ENCODE measurements around the gene LY6G5C. TPM values are rescaled to one million over a fixed set of nuclear protein-coding genes. Genes with fewer than 3 reads are reported as not detected.

The LY6G5C gene
- total and polyA plus RNA-seq, 9 of the 15 experiments (the other 6 are each of a cell fraction or from before 2014, with no cell fraction given) = 0.10 to 0.67 (median 0.46) TPM; not detected in 4

- no peak for TF ChIP-seq DPF2 (IDR thresholded peaks at IDR 0.05)
- TF ChIP-seq PHF8 (IDR thresholded peaks at IDR 0.05; ENCODE audit: borderline replicate concordance, low read length) = peak; percentile 46; the same call in 1 of the 2 replicates
- no peak for TF ChIP-seq U2AF1 (optimal IDR thresholded peaks at IDR 0.05; ENCODE audit: low read depth, low read length)
- TF ChIP-seq TAF1 (IDR thresholded peaks at IDR 0.05; ENCODE audit: control insufficient read depth, extremely low read depth, insufficient read depth, low read length, severe bottlenecking) = peak; percentile 69
- no peak for TF ChIP-seq ETV6 (IDR thresholded peaks at IDR 0.05; ENCODE audit: borderline replicate concordance in 1 of 2, low read depth in 2 of 2, low read length in 1 of 2)
- peak; percentile 89; the same call in 1 of the 2 replicates for TF ChIP-seq ETV6 (CRISPR knock-in tag; IDR thresholded peaks at IDR 0.05; ENCODE audit: borderline replicate concordance)
- no peak for TF ChIP-seq FOXJ3 (CRISPR knock-in tag; IDR thresholded peaks at IDR 0.05)
- TF ChIP-seq MLLT1 (IDR thresholded peaks at IDR 0.05) = no peak
- no peak for TF ChIP-seq ZNF644 (tag; IDR thresholded peaks at IDR 0.05; ENCODE audit: low read depth)
- TF ChIP-seq KAT2B (IDR thresholded peaks at IDR 0.05; ENCODE audit: low read depth, low read length) = no peak
- peak; percentile 53; the same call in 1 of the 2 replicates for TF ChIP-seq ARID2 (IDR thresholded peaks at IDR 0.05)
- TF ChIP-seq FOXA3 (CRISPR knock-in tag; conservative IDR thresholded peaks at IDR 0.05 in 1 of 2, IDR thresholded peaks at IDR 0.05 in 1 of 2) = peak in 1 of 2 experiments; percentile 75; a peak in 2 of 4 replicates
- peak; percentile 63; the same call in 1 of the 2 replicates for TF ChIP-seq LARP7 (IDR thresholded peaks at IDR 0.05)
- peak; percentile 29 for TF ChIP-seq HNRNPLL (IDR thresholded peaks at IDR 0.05; ENCODE audit: low read depth, low read length, poor library complexity, severe bottlenecking)
- peak; percentile 82 for TF ChIP-seq E2F1 (CRISPR knock-in tag; IDR thresholded peaks at IDR 0.05)
- no peak for TF ChIP-seq PREB (CRISPR knock-in tag; IDR thresholded peaks at IDR 0.05)
- peak; percentile 47; the same call in 1 of the 2 replicates for TF ChIP-seq MAX (CRISPR knock-in tag; IDR thresholded peaks at IDR 0.05)
- no peak for TF ChIP-seq SMARCE1 (IDR thresholded peaks at IDR 0.05)
- no peak for TF ChIP-seq SREBF2 (CRISPR knock-in tag; IDR thresholded peaks at IDR 0.05)
These were observed 49.2 kb upstream of the LY6G5C start (continued) for GRCh38 chr6:31729979-31730630.
